Stimulated activated CD8-positive, alpha-beta memory T cell treated with anti-CD3 and anti-CD28 coated beads, Interleukin-4, amount 100 ng/mL, for 24 hours (primary cell): Measurements from ENCODE around the gene PRRC2A.

Experiments
- DNase-seq: peaks from one replicate; pipeline ENCODE4 v3.0.0-alpha.2; 2020; ENCODE audit warnings: low read depth

The PRRC2A gene

DNA sequence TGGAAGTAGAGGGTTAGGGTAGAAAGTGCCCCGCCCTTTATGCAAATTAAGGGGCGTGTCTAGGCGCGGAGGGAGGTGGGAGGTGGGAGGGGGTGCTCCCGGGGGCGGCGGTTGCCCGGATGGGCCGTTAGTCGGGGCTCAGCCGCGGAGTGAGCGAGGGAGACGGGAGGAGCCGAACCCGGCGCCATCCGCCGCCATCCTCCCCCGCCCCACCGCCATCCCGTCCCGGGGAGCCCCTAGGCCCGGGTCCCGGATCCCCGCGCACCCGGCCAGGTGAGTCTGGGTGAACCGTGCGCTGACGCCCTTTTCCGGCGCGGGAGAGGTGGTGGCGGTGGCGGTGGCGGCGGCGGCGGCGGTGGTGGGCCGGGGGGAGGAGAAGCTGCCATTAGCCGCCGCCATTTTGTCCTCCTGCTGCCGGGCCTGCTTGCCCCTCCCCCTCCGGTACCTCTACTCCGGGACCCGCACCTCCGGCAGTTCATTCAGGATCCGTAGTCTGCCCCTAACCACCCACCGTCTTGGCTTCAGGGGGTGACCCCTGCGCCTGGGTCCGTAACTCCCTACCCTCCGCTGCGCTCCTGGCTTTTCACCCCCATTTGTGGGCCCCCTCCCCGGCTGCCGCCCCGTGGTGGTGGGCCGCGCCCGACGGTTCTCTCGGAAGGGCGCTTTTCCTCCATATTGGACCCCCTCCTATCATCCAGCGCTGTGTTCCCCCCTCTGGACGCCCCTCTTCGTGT, at the start of gene PRRC2A:
Gene PRRC2A (plus strand): TSS at position 130 of the 734 bp plus-strand sequence. CDS start 2,075 bp downstream, outside the sequence.
- DNase-seq = peak; percentile 75

DNA sequence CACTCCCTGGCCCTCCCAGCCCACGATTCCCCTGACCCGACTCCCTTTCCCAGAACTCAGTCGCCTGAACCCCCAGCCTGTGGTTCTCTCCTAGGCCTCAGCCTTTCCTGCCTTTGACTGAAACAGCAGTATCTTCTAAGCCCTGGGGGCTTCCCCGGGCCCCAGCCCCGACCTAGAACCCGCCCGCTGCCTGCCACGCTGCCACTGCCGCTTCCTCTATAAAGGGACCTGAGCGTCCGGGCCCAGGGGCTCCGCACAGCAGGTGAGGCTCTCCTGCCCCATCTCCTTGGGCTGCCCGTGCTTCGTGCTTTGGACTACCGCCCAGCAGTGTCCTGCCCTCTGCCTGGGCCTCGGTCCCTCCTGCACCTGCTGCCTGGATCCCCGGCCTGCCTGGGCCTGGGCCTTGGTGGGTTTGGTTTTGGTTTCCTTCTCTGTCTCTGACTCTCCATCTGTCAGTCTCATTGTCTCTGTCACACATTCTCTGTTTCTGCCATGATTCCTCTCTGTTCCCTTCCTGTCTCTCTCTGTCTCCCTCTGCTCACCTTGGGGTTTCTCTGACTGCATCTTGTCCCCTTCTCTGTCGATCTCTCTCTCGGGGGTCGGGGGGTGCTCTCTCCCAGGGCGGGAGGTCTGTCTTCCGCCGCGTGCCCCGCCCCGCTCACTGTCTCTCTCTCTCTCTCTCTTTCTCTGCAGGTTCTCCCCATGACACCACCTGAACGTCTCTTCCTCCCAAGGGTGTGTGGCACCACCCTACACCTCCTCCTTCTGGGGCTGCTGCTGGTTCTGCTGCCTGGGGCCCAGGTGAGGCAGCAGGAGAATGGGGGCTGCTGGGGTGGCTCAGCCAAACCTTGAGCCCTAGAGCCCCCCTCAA, 48.2 kb upstream of the PRRC2A start, which contains the start of gene LTA:
Gene LTA (plus strand): TSS at position 249 of the 871 bp plus-strand sequence. CDS start 454 bp downstream, at position 703.
- DNase-seq = peak; percentile 73

DNA sequence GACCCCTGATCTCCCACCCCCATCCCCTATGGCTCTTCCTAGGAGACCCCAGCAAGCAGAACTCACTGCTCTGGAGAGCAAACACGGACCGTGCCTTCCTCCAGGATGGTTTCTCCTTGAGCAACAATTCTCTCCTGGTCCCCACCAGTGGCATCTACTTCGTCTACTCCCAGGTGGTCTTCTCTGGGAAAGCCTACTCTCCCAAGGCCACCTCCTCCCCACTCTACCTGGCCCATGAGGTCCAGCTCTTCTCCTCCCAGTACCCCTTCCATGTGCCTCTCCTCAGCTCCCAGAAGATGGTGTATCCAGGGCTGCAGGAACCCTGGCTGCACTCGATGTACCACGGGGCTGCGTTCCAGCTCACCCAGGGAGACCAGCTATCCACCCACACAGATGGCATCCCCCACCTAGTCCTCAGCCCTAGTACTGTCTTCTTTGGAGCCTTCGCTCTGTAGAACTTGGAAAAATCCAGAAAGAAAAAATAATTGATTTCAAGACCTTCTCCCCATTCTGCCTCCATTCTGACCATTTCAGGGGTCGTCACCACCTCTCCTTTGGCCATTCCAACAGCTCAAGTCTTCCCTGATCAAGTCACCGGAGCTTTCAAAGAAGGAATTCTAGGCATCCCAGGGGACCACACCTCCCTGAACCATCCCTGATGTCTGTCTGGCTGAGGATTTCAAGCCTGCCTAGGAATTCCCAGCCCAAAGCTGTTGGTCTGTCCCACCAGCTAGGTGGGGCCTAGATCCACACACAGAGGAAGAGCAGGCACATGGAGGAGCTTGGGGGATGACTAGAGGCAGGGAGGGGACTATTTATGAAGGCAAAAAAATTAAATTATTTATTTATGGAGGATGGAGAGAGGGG, 47.0 kb upstream of the PRRC2A start:
- DNase-seq = no peak

DNA sequence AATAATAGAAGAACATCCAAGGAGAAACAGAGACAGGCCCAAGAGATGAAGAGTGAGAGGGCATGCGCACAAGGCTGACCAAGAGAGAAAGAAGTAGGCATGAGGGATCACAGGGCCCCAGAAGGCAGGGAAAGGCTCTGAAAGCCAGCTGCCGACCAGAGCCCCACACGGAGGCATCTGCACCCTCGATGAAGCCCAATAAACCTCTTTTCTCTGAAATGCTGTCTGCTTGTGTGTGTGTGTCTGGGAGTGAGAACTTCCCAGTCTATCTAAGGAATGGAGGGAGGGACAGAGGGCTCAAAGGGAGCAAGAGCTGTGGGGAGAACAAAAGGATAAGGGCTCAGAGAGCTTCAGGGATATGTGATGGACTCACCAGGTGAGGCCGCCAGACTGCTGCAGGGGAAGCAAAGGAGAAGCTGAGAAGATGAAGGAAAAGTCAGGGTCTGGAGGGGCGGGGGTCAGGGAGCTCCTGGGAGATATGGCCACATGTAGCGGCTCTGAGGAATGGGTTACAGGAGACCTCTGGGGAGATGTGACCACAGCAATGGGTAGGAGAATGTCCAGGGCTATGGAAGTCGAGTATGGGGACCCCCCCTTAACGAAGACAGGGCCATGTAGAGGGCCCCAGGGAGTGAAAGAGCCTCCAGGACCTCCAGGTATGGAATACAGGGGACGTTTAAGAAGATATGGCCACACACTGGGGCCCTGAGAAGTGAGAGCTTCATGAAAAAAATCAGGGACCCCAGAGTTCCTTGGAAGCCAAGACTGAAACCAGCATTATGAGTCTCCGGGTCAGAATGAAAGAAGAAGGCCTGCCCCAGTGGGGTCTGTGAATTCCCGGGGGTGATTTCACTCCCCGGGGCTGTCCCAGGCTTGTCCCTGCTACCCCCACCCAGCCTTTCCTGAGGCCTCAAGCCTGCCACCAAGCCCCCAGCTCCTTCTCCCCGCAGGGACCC, 46.1 kb upstream of the PRRC2A start:
- no peak for DNase-seq

DNA sequence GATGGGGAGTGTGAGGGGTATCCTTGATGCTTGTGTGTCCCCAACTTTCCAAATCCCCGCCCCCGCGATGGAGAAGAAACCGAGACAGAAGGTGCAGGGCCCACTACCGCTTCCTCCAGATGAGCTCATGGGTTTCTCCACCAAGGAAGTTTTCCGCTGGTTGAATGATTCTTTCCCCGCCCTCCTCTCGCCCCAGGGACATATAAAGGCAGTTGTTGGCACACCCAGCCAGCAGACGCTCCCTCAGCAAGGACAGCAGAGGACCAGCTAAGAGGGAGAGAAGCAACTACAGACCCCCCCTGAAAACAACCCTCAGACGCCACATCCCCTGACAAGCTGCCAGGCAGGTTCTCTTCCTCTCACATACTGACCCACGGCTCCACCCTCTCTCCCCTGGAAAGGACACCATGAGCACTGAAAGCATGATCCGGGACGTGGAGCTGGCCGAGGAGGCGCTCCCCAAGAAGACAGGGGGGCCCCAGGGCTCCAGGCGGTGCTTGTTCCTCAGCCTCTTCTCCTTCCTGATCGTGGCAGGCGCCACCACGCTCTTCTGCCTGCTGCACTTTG, 45.1 kb upstream of the PRRC2A start, which contains the start of gene TNF:
Gene TNF (plus strand): TSS at position 231 of the 567 bp plus-strand sequence. CDS start 177 bp downstream, at position 408.
- peak; percentile 67 for DNase-seq

DNA sequence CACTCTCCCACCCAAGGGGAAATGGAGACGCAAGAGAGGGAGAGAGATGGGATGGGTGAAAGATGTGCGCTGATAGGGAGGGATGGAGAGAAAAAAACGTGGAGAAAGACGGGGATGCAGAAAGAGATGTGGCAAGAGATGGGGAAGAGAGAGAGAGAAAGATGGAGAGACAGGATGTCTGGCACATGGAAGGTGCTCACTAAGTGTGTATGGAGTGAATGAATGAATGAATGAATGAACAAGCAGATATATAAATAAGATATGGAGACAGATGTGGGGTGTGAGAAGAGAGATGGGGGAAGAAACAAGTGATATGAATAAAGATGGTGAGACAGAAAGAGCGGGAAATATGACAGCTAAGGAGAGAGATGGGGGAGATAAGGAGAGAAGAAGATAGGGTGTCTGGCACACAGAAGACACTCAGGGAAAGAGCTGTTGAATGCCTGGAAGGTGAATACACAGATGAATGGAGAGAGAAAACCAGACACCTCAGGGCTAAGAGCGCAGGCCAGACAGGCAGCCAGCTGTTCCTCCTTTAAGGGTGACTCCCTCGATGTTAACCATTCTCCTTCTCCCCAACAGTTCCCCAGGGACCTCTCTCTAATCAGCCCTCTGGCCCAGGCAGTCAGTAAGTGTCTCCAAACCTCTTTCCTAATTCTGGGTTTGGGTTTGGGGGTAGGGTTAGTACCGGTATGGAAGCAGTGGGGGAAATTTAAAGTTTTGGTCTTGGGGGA, 44.4 kb upstream of the PRRC2A start:
- DNase-seq = no peak

DNA sequence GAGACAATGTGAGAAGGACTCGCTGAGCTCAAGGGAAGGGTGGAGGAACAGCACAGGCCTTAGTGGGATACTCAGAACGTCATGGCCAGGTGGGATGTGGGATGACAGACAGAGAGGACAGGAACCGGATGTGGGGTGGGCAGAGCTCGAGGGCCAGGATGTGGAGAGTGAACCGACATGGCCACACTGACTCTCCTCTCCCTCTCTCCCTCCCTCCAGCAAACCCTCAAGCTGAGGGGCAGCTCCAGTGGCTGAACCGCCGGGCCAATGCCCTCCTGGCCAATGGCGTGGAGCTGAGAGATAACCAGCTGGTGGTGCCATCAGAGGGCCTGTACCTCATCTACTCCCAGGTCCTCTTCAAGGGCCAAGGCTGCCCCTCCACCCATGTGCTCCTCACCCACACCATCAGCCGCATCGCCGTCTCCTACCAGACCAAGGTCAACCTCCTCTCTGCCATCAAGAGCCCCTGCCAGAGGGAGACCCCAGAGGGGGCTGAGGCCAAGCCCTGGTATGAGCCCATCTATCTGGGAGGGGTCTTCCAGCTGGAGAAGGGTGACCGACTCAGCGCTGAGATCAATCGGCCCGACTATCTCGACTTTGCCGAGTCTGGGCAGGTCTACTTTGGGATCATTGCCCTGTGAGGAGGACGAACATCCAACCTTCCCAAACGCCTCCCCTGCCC, 43.5 kb upstream of the PRRC2A start:
- no peak for DNase-seq

DNA sequence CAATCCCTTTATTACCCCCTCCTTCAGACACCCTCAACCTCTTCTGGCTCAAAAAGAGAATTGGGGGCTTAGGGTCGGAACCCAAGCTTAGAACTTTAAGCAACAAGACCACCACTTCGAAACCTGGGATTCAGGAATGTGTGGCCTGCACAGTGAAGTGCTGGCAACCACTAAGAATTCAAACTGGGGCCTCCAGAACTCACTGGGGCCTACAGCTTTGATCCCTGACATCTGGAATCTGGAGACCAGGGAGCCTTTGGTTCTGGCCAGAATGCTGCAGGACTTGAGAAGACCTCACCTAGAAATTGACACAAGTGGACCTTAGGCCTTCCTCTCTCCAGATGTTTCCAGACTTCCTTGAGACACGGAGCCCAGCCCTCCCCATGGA, 42.9 kb upstream of the PRRC2A start:
- DNase-seq = no peak

DNA sequence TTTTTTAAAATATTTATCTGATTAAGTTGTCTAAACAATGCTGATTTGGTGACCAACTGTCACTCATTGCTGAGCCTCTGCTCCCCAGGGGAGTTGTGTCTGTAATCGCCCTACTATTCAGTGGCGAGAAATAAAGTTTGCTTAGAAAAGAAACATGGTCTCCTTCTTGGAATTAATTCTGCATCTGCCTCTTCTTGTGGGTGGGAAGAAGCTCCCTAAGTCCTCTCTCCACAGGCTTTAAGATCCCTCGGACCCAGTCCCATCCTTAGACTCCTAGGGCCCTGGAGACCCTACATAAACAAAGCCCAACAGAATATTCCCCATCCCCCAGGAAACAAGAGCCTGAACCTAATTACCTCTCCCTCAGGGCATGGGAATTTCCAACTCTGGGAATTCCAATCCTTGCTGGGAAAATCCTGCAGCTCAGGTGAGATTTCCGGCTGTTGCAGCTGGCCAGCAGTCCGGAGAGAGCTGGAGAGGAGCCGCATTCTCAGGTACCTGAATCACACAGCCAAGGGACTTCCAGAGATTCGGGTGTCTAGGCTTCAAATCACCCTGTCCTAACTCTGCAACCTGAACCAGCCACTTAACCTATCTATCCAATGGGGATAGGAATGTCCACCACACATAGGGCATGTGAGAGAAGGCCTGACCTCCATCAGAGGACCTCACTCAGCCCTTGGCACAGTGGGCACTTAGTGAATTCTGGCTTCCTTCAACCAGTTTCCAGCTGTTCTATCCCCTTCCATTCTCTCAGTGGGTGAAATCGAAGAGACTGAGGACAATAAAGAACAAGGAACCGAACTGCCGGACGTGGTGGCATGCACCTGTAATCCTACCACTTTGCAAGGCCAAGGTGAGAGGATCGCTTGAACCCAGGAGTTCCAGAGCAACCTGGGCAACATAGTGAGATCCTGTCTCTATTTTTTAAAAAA, 42.1 kb upstream of the PRRC2A start:
- DNase-seq = no peak

DNA sequence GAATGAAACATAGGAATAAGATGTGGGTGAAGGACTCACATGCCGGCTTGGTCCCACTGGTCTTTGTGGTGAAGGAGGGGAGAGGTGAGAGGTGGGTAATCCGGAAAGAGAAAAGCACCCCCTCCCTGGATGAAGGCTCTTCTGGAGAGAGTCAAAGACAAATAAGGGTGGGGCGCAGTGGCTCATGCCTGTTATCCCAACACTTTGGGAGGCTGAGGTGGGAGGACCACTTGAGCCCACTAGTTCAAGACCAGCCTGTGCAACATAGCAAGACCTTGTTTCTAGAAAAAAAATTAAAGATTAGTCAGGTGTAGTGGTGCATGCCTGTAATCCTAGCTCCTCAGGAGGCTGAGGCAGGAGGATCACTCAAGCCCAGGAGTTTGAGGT, 41.4 kb upstream of the PRRC2A start:
- DNase-seq = no peak

DNA sequence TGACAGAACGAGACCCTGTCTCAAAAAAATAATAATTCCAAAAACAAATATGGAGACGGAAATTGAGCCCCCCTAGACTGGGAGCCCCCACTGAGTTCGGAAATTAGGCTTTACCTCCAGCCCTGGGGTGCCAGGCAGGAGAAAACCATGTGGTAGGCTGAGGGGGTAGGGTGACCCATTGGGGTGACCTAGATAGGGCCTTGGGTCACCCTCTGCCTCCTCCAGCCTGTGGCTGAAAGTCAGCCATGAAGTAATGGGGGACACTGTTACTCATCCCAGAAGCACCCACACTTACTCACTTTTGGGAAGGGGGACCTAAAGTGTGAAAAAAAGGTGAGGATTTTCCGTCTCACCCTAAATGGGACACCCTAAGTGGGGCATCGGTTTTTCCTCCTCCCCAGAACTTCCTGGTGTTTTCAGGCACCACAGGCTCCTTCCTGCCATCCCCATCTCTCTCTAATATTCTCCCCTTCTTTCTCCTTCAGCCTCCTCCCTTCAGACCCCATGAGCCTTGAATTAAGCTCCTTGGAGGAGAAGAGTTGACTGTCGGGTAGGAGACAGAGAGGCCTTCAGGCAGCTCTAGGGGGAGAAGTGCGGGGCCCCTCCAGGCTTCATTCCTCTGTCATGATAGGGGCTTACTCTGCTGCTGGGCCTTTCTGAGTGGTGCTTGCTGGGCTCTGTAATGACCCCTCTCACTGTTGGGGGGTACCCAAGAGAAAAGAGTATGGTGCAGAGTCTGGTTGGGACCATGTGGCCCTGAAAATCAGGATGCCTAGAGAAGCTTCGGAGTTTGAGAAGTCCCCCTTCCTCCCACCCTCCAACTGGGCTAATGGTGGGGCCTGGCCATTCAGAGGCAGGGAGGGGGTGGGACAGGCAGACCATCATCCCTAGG, 40.7 kb upstream of the PRRC2A start:
- DNase-seq = no peak

DNA sequence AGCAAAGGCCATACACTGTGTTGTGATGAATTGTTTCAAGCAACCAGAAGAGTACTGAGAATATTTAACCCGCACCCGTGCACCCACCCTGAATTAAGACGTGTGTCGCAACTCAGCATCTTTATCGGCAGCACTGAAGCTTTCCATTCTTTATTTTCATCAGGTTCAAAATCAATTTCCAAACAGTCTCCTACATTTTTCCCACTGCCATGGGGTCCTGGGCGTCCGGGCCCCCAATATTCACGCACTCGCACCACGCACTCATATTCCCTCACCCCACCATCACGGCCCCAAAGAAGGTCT, 40.1 kb upstream of the PRRC2A start:
- DNase-seq = no peak

DNA sequence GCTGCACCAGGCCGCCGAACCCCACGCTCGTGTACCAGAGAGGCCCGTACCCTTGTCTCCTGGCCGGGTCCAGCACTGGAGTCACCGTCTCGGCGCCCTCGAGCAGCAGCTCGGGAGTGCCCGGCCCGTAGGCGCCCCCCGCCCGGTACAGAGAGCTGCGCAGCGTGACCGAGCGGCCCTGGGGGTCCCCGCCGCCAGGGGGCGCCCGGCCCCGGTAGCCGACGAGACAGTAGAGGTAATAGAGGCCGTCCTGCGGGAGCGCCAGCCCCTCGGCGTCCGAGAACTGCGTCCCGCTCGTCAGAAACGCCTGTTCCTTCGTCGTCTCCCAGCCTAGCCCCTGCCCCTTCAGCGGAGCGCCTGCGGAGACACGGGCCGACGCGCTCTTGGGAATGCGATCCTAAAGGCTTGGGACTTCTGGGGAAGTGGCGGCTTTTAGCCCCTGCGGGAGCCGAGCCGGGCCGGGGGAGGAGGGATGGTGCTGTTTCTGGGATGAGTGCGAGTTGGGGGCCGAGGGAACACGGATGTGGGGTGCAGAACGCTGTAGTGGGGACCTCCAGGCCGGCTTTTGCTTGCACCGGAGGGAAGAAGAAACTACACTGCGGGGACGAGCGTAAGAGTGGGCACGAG, 39.6 kb upstream of the PRRC2A start:
- peak; percentile 83 for DNase-seq

DNA sequence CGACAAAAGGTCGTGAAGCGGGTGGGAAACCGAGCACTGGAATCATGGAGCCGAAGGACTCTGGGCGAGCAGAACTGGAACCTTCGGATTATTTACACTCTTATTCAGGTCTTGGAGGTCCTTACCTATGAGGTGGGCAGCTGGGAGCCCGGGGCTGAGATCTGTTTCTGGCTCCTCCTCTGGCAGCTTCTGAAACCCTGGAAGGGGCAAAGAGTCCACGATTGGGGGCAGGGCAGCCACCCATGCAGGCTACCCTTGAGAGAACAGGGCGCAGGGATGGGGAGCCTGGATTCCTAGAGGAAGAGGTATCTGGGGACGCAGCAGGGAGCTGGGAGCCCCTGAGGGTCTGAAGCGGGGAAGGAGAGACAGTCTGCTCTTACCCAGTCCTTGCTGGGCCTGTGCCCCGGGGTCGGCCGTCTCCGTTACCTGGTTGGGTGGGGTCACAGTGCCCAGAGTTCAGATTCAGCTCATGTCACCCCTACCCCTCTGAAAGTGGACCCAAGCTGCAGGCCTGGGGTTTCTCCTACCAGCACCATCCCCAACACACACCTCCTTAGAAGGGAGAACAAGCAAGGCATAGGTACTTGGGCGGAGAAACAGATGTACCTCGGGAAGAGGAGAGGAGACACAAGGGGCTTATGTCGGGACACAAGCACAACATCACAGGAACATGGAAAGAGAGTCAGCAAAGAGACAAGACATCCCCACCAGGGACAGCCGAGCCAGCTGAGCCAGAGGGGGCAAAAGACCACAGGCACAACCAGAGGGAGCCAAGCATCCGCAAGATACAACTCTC, 38.9 kb upstream of the PRRC2A start:
- no peak for DNase-seq

DNA sequence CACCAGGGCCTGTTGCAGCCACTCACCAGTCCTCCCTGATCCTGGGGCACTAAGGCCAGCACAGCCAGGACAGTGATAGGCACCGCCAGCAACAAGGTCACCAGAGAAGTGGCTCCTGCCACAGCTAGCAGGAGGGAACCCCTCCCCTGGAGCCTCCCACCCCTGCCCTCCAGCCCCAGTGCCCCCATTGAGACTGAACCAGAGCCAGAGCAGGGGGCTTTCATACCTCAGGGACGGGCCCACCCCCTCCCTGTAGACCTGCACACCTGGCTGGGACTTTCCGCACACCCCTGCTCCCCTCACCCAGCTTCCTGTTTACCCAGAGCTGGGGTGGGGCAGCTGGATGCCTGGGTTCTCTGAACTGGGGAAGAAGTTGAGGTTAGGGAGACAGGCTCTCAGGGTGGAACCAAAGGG, 38.3 kb upstream of the PRRC2A start, which contains the start of gene LTB:
Gene LTB (minus strand): TSS at position 195 of the 414 bp plus-strand sequence. CDS start 7 bp downstream, at position 188.
- DNase-seq = no peak

DNA sequence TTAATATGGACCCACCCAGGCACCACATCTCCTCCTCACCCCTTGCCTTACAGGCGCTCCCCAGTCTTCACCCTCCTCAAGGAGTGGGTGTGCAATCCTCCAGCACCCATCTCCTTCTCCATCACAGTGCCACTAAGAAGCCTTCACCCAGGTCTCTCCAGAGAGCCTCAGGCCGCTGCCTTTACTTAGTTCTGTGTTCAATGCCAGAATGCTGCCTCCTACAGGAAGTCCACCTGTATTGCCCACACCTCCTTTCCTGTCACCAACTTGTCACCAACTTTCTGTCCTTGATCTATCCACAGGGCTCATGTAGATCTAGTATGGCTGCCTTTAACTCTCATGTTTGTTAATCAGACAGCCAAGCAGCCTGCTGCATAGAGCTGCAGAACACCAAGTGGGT, 35.0 kb upstream of the PRRC2A start:
- no peak for DNase-seq
